AG04449 (cell line): ENCODE measurements around the gene NOS1AP.

Experiments used
- CTCF ChIA-PET: fragments of 350-600 bp; formaldehyde crosslinking; extraction: SDS; loops from one replicate; lab custom pipeline; 2021; ENCODE audit warnings: antibody characterized with exemption; lab: Yijun Ruan, JAX
- POLR2A ChIA-PET: fragments of 400-600, 350-600 bp; formaldehyde crosslinking; extraction: SDS; loops from one replicate; lab custom pipeline; 2020; ENCODE audit warnings: antibody characterized with exemption, inconsistent platforms; lab: Yijun Ruan, JAX
- DNase-seq: peaks from one replicate; pipeline ENCODE4 v3.0.0-alpha.2; 2010; ENCODE audit warnings: low read depth, low spot score
- H3K4me3 ChIP-seq: 2 replicates; pipeline ENCODE4 v1.5.1; 2011; ENCODE audit warnings: low read depth, mild to moderate bottlenecking, control low read depth, low read length
- TF ChIP-seq, protein P1 (sequence below): IDR thresholded peaks from one replicate; pipeline ENCODE4 v1.5.1; 2011; ENCODE audit warnings: mild to moderate bottlenecking, moderate library complexity, low read length, control low read depth, inconsistent platforms; ENCODE audit not compliant: insufficient read depth; ENCODE audit errors: missing control alignments

NOS1AP gene

DNA sequence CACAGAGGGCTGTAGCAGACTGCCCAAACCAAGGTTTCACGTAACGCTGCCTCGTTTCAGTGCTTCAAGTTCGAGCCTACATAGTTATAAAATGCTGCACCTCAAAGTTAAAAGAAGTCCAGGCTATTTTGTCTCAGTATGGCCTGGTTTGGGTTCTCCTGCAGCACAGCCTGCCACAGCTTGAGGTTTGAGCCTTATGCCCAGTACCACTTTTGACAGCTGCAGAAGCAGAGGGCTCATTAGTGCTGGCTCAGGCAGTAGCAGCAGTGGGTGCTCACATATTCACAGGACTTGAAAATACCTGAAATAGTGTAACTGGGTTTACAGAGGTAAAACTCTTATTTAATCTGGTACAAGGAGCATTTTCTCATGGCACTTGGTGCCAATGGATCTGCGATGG, 291.9 kb downstream of the NOS1AP start:
- DNase-seq, result no peak
- TF ChIP-seq, protein P1, sequence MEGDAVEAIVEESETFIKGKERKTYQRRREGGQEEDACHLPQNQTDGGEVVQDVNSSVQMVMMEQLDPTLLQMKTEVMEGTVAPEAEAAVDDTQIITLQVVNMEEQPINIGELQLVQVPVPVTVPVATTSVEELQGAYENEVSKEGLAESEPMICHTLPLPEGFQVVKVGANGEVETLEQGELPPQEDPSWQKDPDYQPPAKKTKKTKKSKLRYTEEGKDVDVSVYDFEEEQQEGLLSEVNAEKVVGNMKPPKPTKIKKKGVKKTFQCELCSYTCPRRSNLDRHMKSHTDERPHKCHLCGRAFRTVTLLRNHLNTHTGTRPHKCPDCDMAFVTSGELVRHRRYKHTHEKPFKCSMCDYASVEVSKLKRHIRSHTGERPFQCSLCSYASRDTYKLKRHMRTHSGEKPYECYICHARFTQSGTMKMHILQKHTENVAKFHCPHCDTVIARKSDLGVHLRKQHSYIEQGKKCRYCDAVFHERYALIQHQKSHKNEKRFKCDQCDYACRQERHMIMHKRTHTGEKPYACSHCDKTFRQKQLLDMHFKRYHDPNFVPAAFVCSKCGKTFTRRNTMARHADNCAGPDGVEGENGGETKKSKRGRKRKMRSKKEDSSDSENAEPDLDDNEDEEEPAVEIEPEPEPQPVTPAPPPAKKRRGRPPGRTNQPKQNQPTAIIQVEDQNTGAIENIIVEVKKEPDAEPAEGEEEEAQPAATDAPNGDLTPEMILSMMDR, result no peak
- CTCF ChIA-PET, result no interaction called here
- no peak overlapping the region for H3K4me3 ChIP-seq
- POLR2A ChIA-PET, result no interaction called here

DNA sequence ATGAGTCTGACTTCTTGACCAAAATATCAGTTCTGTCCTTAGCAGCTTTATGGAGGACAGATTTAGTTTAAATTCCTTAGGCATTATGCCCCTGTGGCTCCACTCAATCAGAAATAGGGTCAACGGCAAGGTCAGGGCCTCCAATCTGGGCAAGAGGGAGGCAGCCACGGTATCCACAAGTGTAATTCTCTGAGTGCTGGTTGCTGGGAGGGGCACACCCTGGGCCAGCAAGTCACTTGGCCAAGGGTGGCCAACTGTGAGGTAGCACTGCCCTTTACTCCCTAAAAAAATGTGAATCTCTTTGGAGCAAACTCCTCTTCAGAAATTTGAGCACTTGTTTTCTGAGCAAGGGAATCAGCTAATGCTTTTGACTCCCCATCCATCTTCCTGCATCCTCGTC, 294.3 kb downstream of the NOS1AP start:
- CTCF ChIA-PET, result interaction anchor here (1.3 kb wide), 1 partner anchor 9 kb away, joined by 4 read pairs; no protein-coding TSS in a partner anchor
- H3K4me3 ChIP-seq, result no peak overlapping the region
- TF ChIP-seq, protein P1, result no peak
- DNase-seq, result no peak
- POLR2A ChIA-PET, result no interaction called here

DNA sequence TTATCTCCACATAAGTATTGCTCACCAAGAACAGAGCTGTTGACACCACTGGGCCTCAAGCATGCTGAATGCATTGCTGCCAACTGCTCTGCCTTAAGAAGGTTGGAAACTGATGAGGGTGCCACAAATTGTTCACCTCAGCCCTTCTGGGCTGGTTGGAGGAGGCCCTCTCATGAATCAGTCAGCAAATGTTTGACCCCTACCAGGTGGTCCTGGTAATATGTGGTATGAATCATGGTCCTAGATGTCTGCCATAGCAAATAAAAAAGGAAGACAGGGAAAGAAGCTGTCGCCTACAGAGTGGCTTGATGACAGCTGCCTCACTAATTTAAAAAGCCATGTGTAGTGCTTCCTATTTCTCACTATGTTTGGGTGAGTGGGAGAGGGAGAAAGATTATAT, 295.0 kb downstream of the NOS1AP start:
- TF ChIP-seq, protein P1, result no peak
- H3K4me3 ChIP-seq, result no peak overlapping the region
- ChIA-PET CTCF (no interaction called here), POLR2A (no interaction called here)
- no peak for DNase-seq

DNA sequence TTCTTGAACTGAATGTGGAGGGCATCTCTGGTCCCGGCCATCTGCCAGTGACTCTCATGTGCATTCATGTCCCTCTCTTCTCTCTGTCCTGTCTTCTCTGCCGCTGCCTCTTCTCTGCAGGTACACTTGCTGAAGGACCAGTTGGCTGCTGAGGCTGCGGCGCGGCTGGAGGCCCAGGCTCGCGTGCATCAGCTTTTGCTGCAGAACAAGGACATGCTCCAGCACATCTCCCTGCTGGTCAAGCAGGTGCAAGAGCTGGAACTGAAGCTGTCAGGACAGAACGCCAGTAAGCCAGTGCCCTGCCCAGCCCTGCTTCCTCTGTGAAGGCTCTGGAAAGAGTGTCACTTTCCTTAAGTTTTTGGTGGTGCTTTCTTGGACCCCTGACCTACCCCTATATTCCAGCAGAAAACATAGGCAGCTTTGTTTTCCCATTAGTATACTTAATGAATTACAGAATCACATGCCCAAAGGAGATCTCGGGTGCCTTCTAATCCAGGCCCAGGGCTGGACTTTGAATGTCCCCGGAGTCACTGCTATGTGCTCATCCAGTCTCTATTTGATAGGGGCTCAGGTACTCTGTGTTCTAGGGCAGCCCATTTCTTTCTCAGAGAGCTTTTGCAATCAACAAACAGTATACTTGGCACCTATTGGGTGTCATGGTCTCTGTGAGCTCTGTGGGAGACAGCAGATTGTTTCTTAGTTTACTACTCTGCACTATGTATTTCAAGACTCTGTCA, 296.0 kb downstream of the NOS1AP start:
- ChIA-PET CTCF (interaction anchor here (1.9 kb wide), 1 partner anchor 8 kb away, joined by 13 read pairs; no protein-coding TSS in a partner anchor), POLR2A (no interaction called here)

DNA sequence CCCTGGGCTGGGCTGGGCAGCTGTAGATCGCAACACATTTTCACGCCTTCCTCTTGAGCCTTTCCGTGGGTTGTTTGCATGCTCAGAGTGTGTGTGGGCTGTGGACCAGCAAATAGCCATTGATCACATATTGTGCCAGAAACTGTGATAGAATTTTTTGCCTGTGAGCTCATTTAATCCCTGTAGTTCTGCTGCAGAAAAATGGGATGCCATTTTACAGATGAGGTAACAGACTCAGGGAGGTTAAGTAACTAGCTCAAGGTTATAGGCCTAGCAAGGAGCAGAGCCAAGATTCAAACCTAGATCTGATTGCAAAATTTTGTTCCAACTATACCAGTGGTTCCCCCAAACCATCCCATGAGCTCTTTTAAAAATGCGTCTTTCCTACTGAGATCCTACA, 296.7 kb downstream of the NOS1AP start:
- ChIA-PET CTCF (interaction anchor here (1.9 kb wide), 1 partner anchor 9 kb away, joined by 13 read pairs; no protein-coding TSS in a partner anchor), POLR2A (no interaction called here)
- DNase-seq, result no peak
- no peak overlapping the region for H3K4me3 ChIP-seq
- TF ChIP-seq, protein P1, result no peak

More for the DNA sequence above, 296.0 kb downstream of the NOS1AP start:
- no peak for DNase-seq
- TF ChIP-seq, protein P1, result no peak
- H3K4me3 ChIP-seq, result no peak overlapping the region

DNA sequence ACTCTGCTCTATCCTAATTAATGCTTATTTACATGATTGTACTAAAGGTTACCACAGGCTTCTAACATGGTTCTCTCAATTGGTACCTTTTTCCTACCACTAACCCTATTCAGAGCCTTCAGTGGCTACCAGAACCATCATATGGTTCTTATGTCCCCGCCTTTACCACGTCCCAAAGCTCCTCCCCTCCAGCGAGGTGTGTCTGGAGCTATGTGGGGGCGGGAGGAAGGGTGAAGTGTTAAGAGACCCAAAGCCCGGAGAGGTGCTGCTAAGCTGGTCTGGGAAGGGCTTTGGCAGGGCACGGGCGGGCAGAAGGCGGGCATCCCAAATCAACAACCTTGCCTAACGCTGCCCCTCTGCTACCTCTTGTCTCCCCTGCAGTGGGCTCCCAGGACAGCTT, 297.2 kb downstream of the NOS1AP start:
- TF ChIP-seq, protein P1, result no peak
- DNase-seq, result no peak
- H3K4me3 ChIP-seq, result peak overlapping the region; percentile 46
- POLR2A ChIA-PET, result no interaction called here
- CTCF ChIA-PET, result interaction anchor here (1.9 kb wide), 1 partner anchor 10 kb away, joined by 13 read pairs; no protein-coding TSS in a partner anchor
